AG10803 (cell line): ENCODE measurements around the gene IMPA2.

ENCODE experiments used
- DNase-seq: peaks from one replicate; pipeline ENCODE4 v3.0.0; 2010; ENCODE audit warnings: low read depth
- H3K4me3 ChIP-seq: 2 replicates; pipeline ENCODE4 v1.5.1; 2011; ENCODE audit warnings: mild to moderate bottlenecking, low read length, control low read depth
- TF ChIP-seq, protein P1 (sequence below): conservative IDR thresholded peaks from 2 replicates; pipeline ENCODE4 v1.5.1; 2011; ENCODE audit warnings: mild to moderate bottlenecking, low read length, control low read depth, inconsistent platforms

The IMPA2 gene

GRCh38 chr18:12009581-12010140 is 28.4 kb downstream of the IMPA2 start:
- H3K4me3 ChIP-seq, result no peak overlapping the region
- TF ChIP-seq, protein P1, sequence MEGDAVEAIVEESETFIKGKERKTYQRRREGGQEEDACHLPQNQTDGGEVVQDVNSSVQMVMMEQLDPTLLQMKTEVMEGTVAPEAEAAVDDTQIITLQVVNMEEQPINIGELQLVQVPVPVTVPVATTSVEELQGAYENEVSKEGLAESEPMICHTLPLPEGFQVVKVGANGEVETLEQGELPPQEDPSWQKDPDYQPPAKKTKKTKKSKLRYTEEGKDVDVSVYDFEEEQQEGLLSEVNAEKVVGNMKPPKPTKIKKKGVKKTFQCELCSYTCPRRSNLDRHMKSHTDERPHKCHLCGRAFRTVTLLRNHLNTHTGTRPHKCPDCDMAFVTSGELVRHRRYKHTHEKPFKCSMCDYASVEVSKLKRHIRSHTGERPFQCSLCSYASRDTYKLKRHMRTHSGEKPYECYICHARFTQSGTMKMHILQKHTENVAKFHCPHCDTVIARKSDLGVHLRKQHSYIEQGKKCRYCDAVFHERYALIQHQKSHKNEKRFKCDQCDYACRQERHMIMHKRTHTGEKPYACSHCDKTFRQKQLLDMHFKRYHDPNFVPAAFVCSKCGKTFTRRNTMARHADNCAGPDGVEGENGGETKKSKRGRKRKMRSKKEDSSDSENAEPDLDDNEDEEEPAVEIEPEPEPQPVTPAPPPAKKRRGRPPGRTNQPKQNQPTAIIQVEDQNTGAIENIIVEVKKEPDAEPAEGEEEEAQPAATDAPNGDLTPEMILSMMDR, result no peak
- no peak for DNase-seq

DNA sequence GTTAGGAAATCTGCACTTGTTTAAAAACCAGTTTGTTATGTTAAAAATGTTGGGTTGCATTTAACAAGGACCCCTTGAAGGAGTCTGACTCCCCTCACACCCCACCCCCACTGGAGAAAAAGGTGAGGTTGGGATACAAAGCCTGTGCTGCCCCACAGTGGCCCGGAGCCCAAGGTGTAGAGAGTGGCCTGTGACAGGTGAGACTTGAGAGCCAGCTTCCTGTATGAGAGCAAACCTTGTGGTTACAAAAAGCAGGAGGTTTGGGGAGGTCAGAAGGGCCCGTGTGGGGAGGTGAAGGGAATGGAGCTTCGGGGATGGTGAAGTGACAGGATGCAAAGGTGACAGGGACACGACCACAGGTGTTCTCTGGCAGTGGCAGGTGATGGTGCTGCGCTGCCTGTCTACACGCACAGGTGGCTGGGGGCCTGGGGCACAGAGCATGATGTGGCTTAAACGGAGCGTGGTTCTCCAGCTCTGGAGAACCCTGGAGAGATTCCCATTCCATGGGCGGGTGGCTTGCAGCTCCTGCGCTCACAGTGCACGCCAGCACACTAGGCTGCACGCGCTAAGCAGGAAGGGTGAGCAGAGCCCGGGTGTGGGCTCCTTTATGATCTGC is 29.0 kb downstream of the IMPA2 start:
- TF ChIP-seq, protein P1, result no peak
- no peak overlapping the region for H3K4me3 ChIP-seq
- DNase-seq, result no peak

- TF ChIP-seq, protein P1, result no peak
- no peak overlapping the region for H3K4me3 ChIP-seq
- no peak for DNase-seq
These were observed 30.1 kb downstream of the IMPA2 start for GRCh38 chr18:12011199-12011956.

GRCh38 chr18:12011957-12012549 is 30.7 kb downstream of the IMPA2 start:
- TF ChIP-seq, protein P1, result no peak
- no peak for DNase-seq
- no peak overlapping the region for H3K4me3 ChIP-seq

GRCh38 chr18:12012697-12013096 is 31.4 kb downstream of the IMPA2 start:
- H3K4me3 ChIP-seq, result no peak overlapping the region
- TF ChIP-seq, protein P1, result no peak
- no peak for DNase-seq

DNA sequence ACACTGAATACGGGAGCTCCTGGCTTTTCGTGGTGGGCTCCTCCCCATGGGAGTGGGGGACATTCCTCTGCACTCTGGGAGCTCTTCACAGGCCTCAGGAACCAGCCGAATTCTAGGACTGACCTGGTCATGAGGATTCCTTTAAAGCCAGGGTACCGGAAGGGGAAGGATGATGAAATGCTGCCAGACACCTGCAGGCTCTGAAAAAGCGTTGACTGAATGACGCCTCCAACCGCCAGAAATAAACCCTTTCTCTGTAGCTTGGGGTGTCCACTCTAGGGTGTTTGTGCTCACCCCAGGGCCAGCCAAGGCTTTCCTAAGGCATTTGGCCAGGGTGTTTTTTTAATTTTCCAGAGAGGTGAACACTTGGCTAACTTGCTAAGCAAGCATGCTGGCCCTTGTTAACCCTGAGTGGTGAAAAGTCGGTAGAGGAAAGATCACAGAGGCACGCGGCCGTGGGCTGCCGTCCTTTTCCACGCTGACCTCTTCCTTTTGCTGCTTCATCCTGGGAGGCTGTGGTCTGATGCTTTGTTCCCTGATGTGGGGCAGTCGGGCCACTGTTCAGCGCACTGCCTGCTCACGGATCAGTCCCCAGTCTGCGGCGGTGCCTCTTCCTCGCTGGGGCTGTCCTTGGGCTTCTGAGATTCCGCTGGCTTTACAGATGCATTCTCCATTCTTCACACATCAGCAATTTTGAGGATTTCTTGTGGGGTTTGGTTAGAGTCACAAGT is 32.0 kb downstream of the IMPA2 start:
- no peak overlapping the region for H3K4me3 ChIP-seq
- DNase-seq, result no peak
- TF ChIP-seq, protein P1, result no peak
